Karpas-422 (cell line): ENCODE measurements around the gene TULP4. TPM values are rescaled to one million over a fixed set of nuclear protein-coding genes. Genes with fewer than 3 reads are reported as not detected.
"Not testable (repeated sequence)": the region's sequence is repeated elsewhere in the genome, so short reads cannot be mapped to it uniquely, and the experiment has no call there.

Source experiments
- DNase-seq: peaks from one replicate; pipeline ENCODE4 v3.0.0-alpha.2; 2015
- H2AFZ ChIP-seq: fragments of 200-600 bp; sonication (generic); 2 replicates; pipeline ENCODE4 v1.6.1; 2014; ENCODE audit warnings: antibody characterized with exemption, low read length, mixed read lengths
- H3K27ac ChIP-seq: fragments of 200-600 bp; sonication (generic); 2 replicates; pipeline ENCODE4 v1.5.1; 2014; ENCODE audit warnings: mild to moderate bottlenecking, low read length, moderate library complexity
- H3K27me3 ChIP-seq: fragments of 200-600 bp; sonication (generic); 2 replicates; pipeline ENCODE4 v1.6.1; 2014; ENCODE audit warnings: low read length, mixed read lengths
- H3K36me3 ChIP-seq: fragments of 200-600 bp; sonication (generic); 2 replicates; pipeline ENCODE4 v1.6.1; 2014; ENCODE audit warnings: low read length, mixed read lengths; ENCODE audit not compliant: insufficient read depth
- H3K4me1 ChIP-seq: fragments of 200-600 bp; sonication (generic); 2 replicates; pipeline ENCODE4 v1.6.1; 2014; ENCODE audit warnings: mild to moderate bottlenecking, low read length, mixed read lengths
- H3K4me2 ChIP-seq: fragments of 200-600 bp; sonication (generic); 2 replicates; pipeline ENCODE4 v1.6.1; 2014; ENCODE audit warnings: low read length, low read depth, mild to moderate bottlenecking; ENCODE audit not compliant: poor library complexity, severe bottlenecking
- H3K4me3 ChIP-seq: fragments of 200-600 bp; sonication (generic); 2 replicates; pipeline ENCODE4 v1.5.1; 2014; ENCODE audit warnings: mild to moderate bottlenecking, antibody characterized with exemption, low read length, mixed read lengths
- H3K79me2 ChIP-seq: fragments of 200-600 bp; sonication (generic); 2 replicates; pipeline ENCODE4 v1.6.1; 2014; ENCODE audit warnings: mild to moderate bottlenecking, low read length, mixed read lengths
- H3K9ac ChIP-seq: fragments of 200-600 bp; sonication (generic); 2 replicates; pipeline ENCODE4 v1.6.0; 2014; ENCODE audit warnings: low read length
- H3K9me2 ChIP-seq: fragments of 200-600 bp; sonication (generic), shearing (Covaris generic); replicated peaks from 2 replicates; pipeline ENCODE4 v1.6.0; 2014; ENCODE audit warnings: mild to moderate bottlenecking, low read length, moderate library complexity; ENCODE audit not compliant: insufficient read depth
- H3K9me3 ChIP-seq: fragments of 300-700, 200-600 bp; sonication (generic); 2 replicates; pipeline ENCODE4 v1.6.1; 2014; ENCODE audit warnings: low read length, mixed read lengths
- H4K20me1 ChIP-seq: fragments of 200-600 bp; sonication (generic); 2 replicates; pipeline ENCODE4 v1.6.1; 2014; ENCODE audit warnings: mild to moderate bottlenecking, antibody characterized with exemption, low read length, low read depth; ENCODE audit not compliant: insufficient read depth
- total RNA-seq: library from RNA; depleted of rRNA; stranded (reverse); fragments of >200 nt; shearing (Covaris generic); gene quantifications from 2 replicates; pipeline ENCODE4 v1.2.3, GENCODE V29; 2014; ENCODE audit warnings: low replicate concordance

TULP4 gene
- total RNA-seq, 1 experiment from 2014 or later = 112 TPM

- peaks cover 10% of the 10 kb centered on the region for H3K4me1 ChIP-seq
- H4K20me1 ChIP-seq = 0 out of 2 replicates have a peak, but pooled peaks cover 4% of the 10 kb centered on the region
- no peak overlapping the region for H2AFZ ChIP-seq
- H3K9me3 ChIP-seq = no peaks in the 10 kb centered on the region
- H3K9me2 ChIP-seq = no peaks in the 10 kb centered on the region
- H3K4me2 ChIP-seq = no peak overlapping the region
- H3K79me2 ChIP-seq = peaks cover 94% of the 10 kb centered on the region
- H3K4me3 ChIP-seq = no peak overlapping the region
- H3K36me3 ChIP-seq = no peaks in the 10 kb centered on the region
- H3K27ac ChIP-seq = no peak overlapping the region
- no peak overlapping the region for H3K9ac ChIP-seq
- H3K27me3 ChIP-seq = no peaks in the 10 kb centered on the region
- DNase-seq = no peak
Measured at GRCh38 chr6:158397578-158397977, 85.3 kb downstream of the TULP4 start.

GRCh38 chr6:158398252-158399024 is 86.2 kb downstream of the TULP4 start:
- Histone ChIP-seq H3K79me2 (peaks cover 95% of the 10 kb centered on the region), H4K20me1 (0 out of 2 replicates have a peak, but pooled peaks cover 4% of the 10 kb centered on the region), H3K4me3 (no peak overlapping the region), H3K4me2 (no peak overlapping the region), H3K4me1 (peaks cover 10% of the 10 kb centered on the region), H3K9ac (no peak overlapping the region), H3K9me2 (no peaks in the 10 kb centered on the region), H3K27me3 (no peaks in the 10 kb centered on the region), H3K9me3 (no peaks in the 10 kb centered on the region), H3K36me3 (no peaks in the 10 kb centered on the region), H3K27ac (peak overlapping the region; percentile 50), H2AFZ (no peak overlapping the region)
- no peak for DNase-seq

GRCh38 chr6:158399040-158399700 is 86.9 kb downstream of the TULP4 start:
- Histone ChIP-seq H3K9ac (no peak overlapping the region), H3K79me2 (peaks cover 95% of the 10 kb centered on the region), H2AFZ (no peak overlapping the region), H3K4me3 (no peak overlapping the region), H3K9me2 (no peaks in the 10 kb centered on the region), H3K27me3 (no peaks in the 10 kb centered on the region), H3K4me1 (peaks cover 10% of the 10 kb centered on the region), H3K27ac (peak overlapping the region; percentile 50), H4K20me1 (0 out of 2 replicates have a peak, but pooled peaks cover 4% of the 10 kb centered on the region), H3K36me3 (no peaks in the 10 kb centered on the region), H3K9me3 (no peaks in the 10 kb centered on the region), H3K4me2 (no peak overlapping the region)
- DNase-seq = no peak

DNA sequence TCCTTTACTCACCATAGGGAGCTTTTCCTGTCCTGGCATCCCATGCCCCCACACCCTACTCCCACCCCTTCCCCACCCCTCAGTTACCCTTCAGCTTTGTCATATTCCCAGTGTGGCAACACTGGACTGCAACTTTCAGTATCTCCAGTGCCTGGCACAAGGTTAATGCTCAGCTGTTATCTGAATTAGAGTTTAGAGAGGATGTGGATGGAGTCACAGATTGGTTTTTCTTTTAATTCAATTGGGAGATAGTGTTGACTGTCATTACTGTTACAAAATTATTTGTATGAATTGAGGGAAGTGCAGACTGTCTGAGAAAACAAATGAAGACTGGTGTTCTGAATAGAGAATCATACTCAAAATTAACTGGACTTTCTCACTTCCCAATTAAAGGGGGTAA is 89.9 kb downstream of the TULP4 start:
- Histone ChIP-seq H3K9ac (no peak overlapping the region), H3K27me3 (no peaks in the 10 kb centered on the region), H3K79me2 (peaks cover 93% of the 10 kb centered on the region), H3K9me3 (no peaks in the 10 kb centered on the region), H3K36me3 (no peaks in the 10 kb centered on the region), H3K9me2 (no peaks in the 10 kb centered on the region), H3K27ac (no peak overlapping the region), H3K4me2 (no peak overlapping the region), H4K20me1 (0 out of 2 replicates have a peak, but pooled peaks cover 4% of the 10 kb centered on the region), H2AFZ (no peak overlapping the region), H3K4me1 (peaks cover 21% of the 10 kb centered on the region), H3K4me3 (no peak overlapping the region)
- DNase-seq = no peak

GRCh38 chr6:158405321-158405831 is 93.1 kb downstream of the TULP4 start:
- H3K9me2 ChIP-seq, H2AFZ ChIP-seq, H3K27me3 ChIP-seq, H3K4me2 ChIP-seq, H3K36me3 ChIP-seq, H3K9me3 ChIP-seq, H4K20me1 ChIP-seq, H3K27ac ChIP-seq, DNase-seq, H3K9ac ChIP-seq, H3K4me3 ChIP-seq: not testable (repeated sequence)
- Histone ChIP-seq H3K79me2 (peaks cover 93% of the 10 kb centered on the region), H3K4me1 (peaks cover 43% of the 10 kb centered on the region)

DNA sequence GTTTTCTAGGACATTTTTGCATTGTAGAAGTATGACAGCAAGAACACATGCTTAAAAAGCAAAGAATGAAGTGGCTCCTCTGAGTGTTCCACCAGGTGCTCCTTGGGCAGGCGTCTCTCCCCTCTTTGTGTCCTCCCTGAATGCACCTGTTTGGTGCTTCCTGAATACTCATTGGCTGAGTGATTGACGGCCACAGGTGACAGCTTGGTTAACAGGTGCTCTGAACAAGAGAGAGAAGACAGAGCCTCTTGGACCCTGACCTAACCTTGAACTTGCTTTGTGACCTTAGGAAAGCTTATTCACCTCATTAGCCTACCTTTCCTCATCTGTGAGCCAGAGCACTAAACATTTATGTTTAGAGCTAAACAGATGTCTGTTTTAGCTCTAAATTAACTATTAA is 93.7 kb downstream of the TULP4 start:
- DNase-seq = no peak
- Histone ChIP-seq H3K9ac (no peak overlapping the region), H3K27me3 (no peaks in the 10 kb centered on the region), H3K27ac (no peak overlapping the region), H2AFZ (no peak overlapping the region), H3K4me2 (no peak overlapping the region), H3K9me2 (no peaks in the 10 kb centered on the region), H3K4me3 (no peak overlapping the region), H4K20me1 (0 out of 2 replicates have a peak, but pooled peaks cover 4% of the 10 kb centered on the region), H3K79me2 (peaks cover 93% of the 10 kb centered on the region), H3K36me3 (no peaks in the 10 kb centered on the region), H3K4me1 (peaks cover 47% of the 10 kb centered on the region), H3K9me3 (no peaks in the 10 kb centered on the region)

- Histone ChIP-seq H3K4me1 (peaks cover 47% of the 10 kb centered on the region), H3K4me3 (no peak overlapping the region), H3K79me2 (peaks cover 93% of the 10 kb centered on the region), H3K9ac (no peak overlapping the region), H3K4me2 (no peak overlapping the region), H3K9me2 (no peaks in the 10 kb centered on the region), H3K36me3 (no peaks in the 10 kb centered on the region), H3K27me3 (no peaks in the 10 kb centered on the region), H3K9me3 (no peaks in the 10 kb centered on the region), H4K20me1 (0 out of 2 replicates have a peak, but pooled peaks cover 4% of the 10 kb centered on the region), H3K27ac (peak overlapping the region; percentile 11), H2AFZ (no peak overlapping the region)
- no peak for DNase-seq
Measured at GRCh38 chr6:158406736-158407135, 94.5 kb downstream of the TULP4 start.

GRCh38 chr6:158408013-158408412 is 95.7 kb downstream of the TULP4 start:
- peaks cover 44% of the 10 kb centered on the region for H3K4me1 ChIP-seq
- H3K9ac ChIP-seq = no peak overlapping the region

More at GRCh38 chr6:158408013-158408412, 95.7 kb downstream of the TULP4 start:
- peaks cover 90% of the 10 kb centered on the region for H3K79me2 ChIP-seq
- no peak for DNase-seq
- no peaks in the 10 kb centered on the region for H3K27me3 ChIP-seq
- H2AFZ ChIP-seq = no peak overlapping the region
- H3K9me2 ChIP-seq = no peaks in the 10 kb centered on the region
- H3K4me3 ChIP-seq = no peak overlapping the region
- no peaks in the 10 kb centered on the region for H4K20me1 ChIP-seq
- H3K36me3 ChIP-seq = no peaks in the 10 kb centered on the region
- no peaks in the 10 kb centered on the region for H3K9me3 ChIP-seq
- H3K27ac ChIP-seq = no peak overlapping the region
- H3K4me2 ChIP-seq = no peak overlapping the region
